Stomach smooth muscle (tissue), 2 donors: ENCODE results near the gene ZBTB40.

ENCODE experiments used
- H3K27ac ChIP-seq: one replicate; pipeline ENCODE4 v1.7.0; 2013; ENCODE audit warnings: mild to moderate bottlenecking, low read length, inconsistent platforms
- H3K27me3 ChIP-seq, 2 donors: one replicate each; pipeline ENCODE4 v1.7.0; 2013; ENCODE audit warnings: low read length in 2 of 2; ENCODE audit not compliant: insufficient read depth in 2 of 2, control insufficient read depth in 1 of 2
- H3K36me3 ChIP-seq, 2 donors: one replicate each; pipeline ENCODE4 v1.7.0; 2013; ENCODE audit warnings: low read length in 2 of 2; ENCODE audit not compliant: control insufficient read depth in 2 of 2, insufficient read depth in 2 of 2
- H3K4me1 ChIP-seq: one replicate; pipeline ENCODE4 v1.7.0; 2013; ENCODE audit warnings: low read length; ENCODE audit not compliant: control insufficient read depth, insufficient read depth
- H3K4me3 ChIP-seq, 2 donors: one replicate each; pipeline ENCODE4 v1.7.0; 2013; ENCODE audit warnings: low read length in 2 of 2
- H3K9ac ChIP-seq, 2 donors: one replicate each; pipeline ENCODE4 v1.7.0; 2013; ENCODE audit warnings: low read length in 2 of 2, mild to moderate bottlenecking in 1 of 2
- H3K9me3 ChIP-seq, 2 donors: one replicate each; pipeline ENCODE4 v1.7.0; 2013; ENCODE audit warnings: low read length in 2 of 2; ENCODE audit not compliant: control insufficient read depth in 2 of 2
- donor health status: healthy.
- donor health status: Pancreatic carcinoma.

ZBTB40 gene

DNA sequence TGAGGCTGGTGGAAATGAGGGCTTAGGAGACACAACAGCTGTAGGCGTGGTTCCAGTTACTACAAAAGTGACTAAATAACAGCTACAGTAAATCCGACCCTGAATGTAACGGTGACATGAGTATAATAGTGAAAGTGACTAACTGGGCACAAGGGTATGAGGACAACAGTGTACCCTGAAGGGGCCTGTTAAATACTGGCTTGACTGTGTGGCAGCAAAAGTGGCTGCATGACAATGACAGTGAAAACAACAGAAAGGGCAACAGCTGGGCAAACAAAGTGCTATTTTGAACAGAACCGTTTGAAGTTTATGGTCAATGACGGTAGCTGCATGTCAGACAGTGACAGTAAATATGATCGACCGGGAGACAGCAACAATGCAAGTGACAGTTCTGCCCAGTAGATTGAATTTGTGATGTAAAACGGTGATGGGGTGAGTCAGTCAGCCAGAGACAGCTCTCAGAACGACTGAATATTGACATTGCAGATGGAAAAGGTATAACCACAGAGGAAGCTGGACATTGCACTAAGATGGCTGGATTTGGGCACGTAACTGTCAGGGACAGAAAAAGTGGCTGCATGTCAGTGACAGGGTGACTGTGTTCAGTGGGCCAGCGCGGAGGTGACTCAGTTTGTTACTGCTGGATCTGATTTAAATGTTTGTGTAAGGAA lies 1.2 kb upstream of the ZBTB40 start:
- H3K9me3 ChIP-seq = no peaks in the 10 kb centered on the region
- peaks cover 18% of the 10 kb centered on the region for H3K4me1 ChIP-seq
- peak overlapping the region; percentile 95 for H3K27ac ChIP-seq
- no peaks in the 10 kb centered on the region for H3K27me3 ChIP-seq
- no peaks in the 10 kb centered on the region for H3K36me3 ChIP-seq
- no peak overlapping the region for H3K4me3 ChIP-seq
- H3K9ac ChIP-seq = no peak overlapping the region

DNA sequence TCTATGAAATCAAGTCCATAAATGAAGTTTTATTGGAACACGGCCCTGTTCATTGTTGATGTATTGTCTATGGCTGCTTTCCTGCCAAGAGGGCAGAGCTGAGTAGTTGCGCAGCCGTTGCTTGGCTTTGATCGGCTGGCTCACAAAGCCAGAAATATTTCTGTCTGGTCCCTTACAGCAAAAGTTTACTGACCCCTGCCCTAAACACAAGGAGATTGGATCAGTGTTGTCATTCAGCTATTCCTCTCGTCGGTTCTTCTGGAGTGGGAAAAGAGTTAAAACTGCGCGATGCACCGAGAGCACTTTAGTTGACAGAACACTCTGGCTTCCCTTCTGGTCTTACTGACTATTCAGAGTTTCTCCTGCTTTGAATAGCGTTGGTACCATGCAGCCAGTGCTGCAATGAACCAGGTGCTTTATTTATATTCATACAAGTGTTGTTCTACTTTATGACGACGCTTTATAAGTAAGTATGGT lies 868 bp downstream of the ZBTB40 start:
- H3K9me3 ChIP-seq = no peaks in the 10 kb centered on the region
- peaks cover 25% of the 10 kb centered on the region for H3K4me1 ChIP-seq
- H3K9ac ChIP-seq = peak overlapping the region; percentile 74 to 94
- peak overlapping the region; percentile 95 for H3K27ac ChIP-seq
- no peaks in the 10 kb centered on the region for H3K36me3 ChIP-seq
- H3K4me3 ChIP-seq = peak overlapping the region; percentile 90 to 91
- H3K27me3 ChIP-seq = no peaks in the 10 kb centered on the region

GRCh38 chr1:22453181-22453580 lies 1.5 kb downstream of the ZBTB40 start:
- Histone ChIP-seq H3K9ac (peak overlapping the region in 1 of 2 donors; percentile 74), H3K27ac (no peak overlapping the region), H3K4me3 (peak overlapping the region in 1 of 2 donors; percentile 91), H3K9me3 (no peaks in the 10 kb centered on the region), H3K36me3 (no peaks in the 10 kb centered on the region), H3K4me1 (peaks cover 28% of the 10 kb centered on the region), H3K27me3 (no peaks in the 10 kb centered on the region)

DNA sequence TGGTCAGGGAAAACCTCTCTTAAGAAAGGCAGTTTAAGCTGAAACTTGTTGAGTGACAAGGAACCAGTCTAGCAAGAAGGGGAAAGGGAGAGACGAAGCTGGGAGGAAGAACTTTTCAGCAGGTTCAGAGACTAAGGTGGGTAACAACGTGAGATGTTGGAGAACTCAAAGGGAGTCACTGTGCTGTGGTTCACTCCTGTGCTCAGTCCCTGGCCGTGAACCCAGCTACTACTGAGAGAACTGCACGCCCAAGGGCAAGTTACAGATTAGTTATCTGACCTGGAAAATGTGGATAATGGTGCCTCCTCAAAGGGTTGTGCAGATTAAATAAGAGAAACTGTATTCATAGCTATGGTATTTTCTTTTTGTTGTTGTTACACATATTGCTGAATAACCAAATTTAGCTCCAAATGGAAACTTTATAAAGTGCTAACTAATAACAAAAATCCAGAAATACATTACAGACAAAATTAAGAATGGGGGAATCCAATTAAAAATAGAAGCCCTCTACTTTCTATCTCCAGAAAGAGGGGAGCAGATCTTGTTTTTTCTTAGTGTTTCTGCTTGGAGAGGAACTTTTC lies 2.9 kb downstream of the ZBTB40 start:
- Histone ChIP-seq H3K4me1 (peaks cover 29% of the 10 kb centered on the region), H3K9ac (no peak overlapping the region), H3K4me3 (no peak overlapping the region), H3K9me3 (no peaks in the 10 kb centered on the region), H3K36me3 (no peaks in the 10 kb centered on the region), H3K27me3 (no peaks in the 10 kb centered on the region), H3K27ac (no peak overlapping the region)

- Histone ChIP-seq H3K4me3 (no peak overlapping the region), H3K4me1 (peaks cover 26% of the 10 kb centered on the region), H3K36me3 (no peaks in the 10 kb centered on the region), H3K27me3 (no peaks in the 10 kb centered on the region), H3K9ac (no peak overlapping the region), H3K9me3 (no peaks in the 10 kb centered on the region), H3K27ac (peak overlapping the region; percentile 33)
Observed at GRCh38 chr1:22457345-22457744, 5.7 kb downstream of the ZBTB40 start.

DNA sequence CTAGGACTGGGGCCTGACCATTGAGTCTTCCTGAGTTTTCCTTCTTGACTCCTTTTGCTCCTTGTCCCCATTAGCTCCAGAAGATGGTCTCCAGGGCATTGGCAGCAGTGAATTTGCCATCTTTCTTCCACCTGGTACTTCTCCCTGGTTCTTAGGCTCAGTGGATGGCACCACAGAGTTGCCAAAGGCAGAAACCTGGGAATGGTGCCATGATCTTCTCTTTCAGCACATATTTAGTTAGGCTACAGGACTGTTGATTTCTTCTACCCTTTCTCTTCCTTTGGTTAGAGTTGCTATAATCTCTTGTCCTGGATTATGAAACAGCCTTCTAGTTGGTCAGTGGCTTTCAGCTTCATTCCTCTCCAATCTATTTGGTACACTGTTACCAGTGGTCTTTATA lies 6.2 kb downstream of the ZBTB40 start:
- H3K27me3 ChIP-seq = no peaks in the 10 kb centered on the region
- no peak overlapping the region for H3K4me3 ChIP-seq
- peak overlapping the region; percentile 33 for H3K27ac ChIP-seq
- no peaks in the 10 kb centered on the region for H3K36me3 ChIP-seq
- H3K9ac ChIP-seq = no peak overlapping the region
- no peaks in the 10 kb centered on the region for H3K9me3 ChIP-seq
- peaks cover 22% of the 10 kb centered on the region for H3K4me1 ChIP-seq

DNA sequence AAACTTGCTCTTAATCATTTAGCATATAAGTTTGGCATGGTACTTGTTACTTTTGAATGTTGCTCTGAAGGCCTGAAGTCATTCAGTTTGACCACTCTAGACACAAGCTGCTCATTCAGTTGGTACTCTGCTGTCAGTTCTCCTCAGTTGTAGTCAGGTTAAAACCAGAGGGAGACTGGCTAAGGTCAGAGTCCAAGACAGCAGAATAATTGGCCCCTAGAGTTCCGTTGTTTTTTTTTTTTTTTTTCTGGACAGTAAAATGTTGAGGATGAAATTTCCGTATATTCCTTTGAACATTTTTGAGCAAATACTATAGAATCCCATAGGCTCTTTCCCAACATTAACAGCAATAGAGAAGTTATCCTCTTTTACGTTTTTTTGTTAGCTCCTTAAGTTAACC lies 9.4 kb downstream of the ZBTB40 start:
- no peaks in the 10 kb centered on the region for H3K36me3 ChIP-seq
- H3K4me3 ChIP-seq = no peak overlapping the region
- H3K27me3 ChIP-seq = no peaks in the 10 kb centered on the region
- H3K27ac ChIP-seq = no peak overlapping the region
- H3K9ac ChIP-seq = no peak overlapping the region
- H3K4me1 ChIP-seq = peaks cover 14% of the 10 kb centered on the region
- no peaks in the 10 kb centered on the region for H3K9me3 ChIP-seq

DNA sequence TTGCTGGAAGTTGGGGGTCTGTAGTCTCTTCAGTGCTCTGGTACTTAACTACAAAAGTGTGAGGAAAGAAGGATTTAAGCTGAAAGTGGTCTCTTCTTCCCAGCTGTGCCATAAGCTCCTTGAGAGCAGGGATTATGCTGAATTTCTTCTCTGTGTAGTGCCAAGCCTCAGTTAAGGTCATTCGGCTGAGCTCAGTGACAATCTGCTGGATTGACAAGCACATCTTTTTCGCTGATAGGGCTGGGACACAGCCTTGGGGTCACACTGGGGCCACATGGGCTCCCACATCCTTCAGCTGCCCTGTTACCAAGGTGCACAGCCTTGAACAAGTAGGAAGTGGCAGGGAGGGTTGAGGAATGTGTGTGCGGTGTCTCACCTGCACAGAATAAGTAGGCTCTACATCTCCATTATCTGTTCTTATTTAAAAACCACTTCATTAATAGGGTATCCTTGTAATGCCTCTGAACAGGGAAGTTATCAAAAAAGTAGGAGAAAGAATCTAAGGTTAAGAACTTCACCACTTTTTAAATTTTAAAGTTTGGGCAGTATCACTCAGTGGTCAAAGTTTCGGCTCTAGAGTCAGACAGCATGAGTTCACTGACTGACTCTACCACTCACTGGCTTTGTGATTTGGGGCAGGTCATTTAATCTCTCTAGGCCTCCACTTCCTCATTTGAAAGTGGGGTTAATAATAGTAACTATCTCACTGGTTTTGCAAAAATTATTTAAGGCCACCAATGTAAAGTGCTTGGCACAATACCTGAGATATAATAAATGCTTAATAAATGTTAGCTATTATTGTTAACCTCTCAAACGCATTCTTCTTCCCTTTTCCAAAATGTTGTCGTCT lies 10.3 kb downstream of the ZBTB40 start:
- Histone ChIP-seq H3K9me3 (no peaks in the 10 kb centered on the region), H3K4me3 (no peak overlapping the region), H3K36me3 (no peaks in the 10 kb centered on the region), H3K4me1 (peaks cover 8% of the 10 kb centered on the region), H3K27me3 (no peaks in the 10 kb centered on the region), H3K27ac (no peak overlapping the region), H3K9ac (no peak overlapping the region)

DNA sequence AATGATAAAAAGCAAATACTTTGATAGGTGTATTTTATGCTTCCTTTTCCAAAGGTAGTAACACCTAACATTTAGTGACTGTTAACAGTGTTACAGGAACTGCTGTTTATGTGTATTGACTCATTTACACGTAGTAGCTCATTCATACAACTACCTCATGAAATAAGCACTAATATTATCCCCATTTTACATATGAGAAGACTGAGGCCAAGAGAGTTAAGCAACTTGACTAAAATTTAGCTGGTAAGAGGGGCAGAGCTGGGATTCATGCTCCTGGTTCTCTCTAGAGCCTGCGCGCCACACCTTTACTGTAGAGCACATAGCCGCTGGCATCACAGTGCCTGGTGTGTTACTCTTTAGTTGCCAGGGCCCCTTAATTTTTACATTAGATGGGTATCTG lies 11.3 kb downstream of the ZBTB40 start:
- Histone ChIP-seq H3K27me3 (no peaks in the 10 kb centered on the region), H3K27ac (no peak overlapping the region), H3K9me3 (no peaks in the 10 kb centered on the region), H3K36me3 (no peaks in the 10 kb centered on the region), H3K9ac (no peak overlapping the region), H3K4me1 (peaks cover 4% of the 10 kb centered on the region), H3K4me3 (no peak overlapping the region)

DNA sequence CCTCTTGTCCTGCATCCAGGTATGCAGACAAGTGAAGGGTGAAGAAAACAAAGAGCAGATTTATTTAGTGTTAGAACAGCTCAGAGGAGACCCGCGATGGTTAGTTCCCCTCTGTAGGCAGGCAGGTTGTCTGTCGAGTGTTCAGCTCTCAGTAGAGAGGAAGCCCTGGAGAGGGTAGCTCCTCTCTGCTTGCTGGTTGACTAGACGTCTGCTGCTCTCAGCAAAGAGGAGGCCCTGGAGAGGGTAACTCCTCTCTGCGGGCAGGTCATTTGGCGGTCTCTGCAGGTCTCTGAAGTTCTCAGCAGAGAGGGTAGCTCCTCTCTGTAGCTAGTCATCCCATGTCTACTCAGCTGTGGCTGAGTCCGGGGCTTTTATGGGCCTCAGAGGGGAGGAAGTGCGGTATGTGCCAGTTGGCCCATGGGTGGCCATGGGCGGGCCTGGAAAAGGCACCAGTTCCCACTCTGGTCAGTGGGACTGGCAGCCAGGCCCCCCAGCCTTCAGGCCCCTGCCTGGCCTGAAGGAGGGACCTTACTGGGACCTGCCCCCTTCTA lies 13.4 kb downstream of the ZBTB40 start:
- Histone ChIP-seq H3K4me1 (peaks cover 1% of the 10 kb centered on the region), H3K27ac (no peak overlapping the region), H3K27me3 (no peaks in the 10 kb centered on the region), H3K9ac (no peak overlapping the region), H3K4me3 (no peak overlapping the region), H3K9me3 (no peaks in the 10 kb centered on the region), H3K36me3 (no peaks in the 10 kb centered on the region)
